Upper lobe of left lung (tissue), 6 donors: ENCODE data around the gene MACROD1. TPM values are rescaled to one million over a fixed set of nuclear protein-coding genes. Genes with fewer than 3 reads are reported as not detected.

Experiments used
- ATAC-seq, 2 donors: fragments of 200-7000 bp; cut with Tn5 transposase; one replicate each; pipeline ENCODE4 v1.9.1; 2022; ENCODE audit warnings: mild to moderate bottlenecking in 2 of 2, moderate library complexity in 2 of 2; ENCODE audit not compliant: low FRiP score in 2 of 2
- DNase-seq, 2 donors: peaks; one replicate each; pipeline ENCODE4 v3.0.0-alpha.2; 2019 to 2020
- H3K27ac ChIP-seq, 4 donors: fragments of 200-600 bp; sonication (generic); one replicate each; pipeline ENCODE4 v1.5.1; 2016 to 2019
- H3K27me3 ChIP-seq, 4 donors: fragments of 200-600 bp; sonication (generic); one replicate each; pipeline ENCODE4 v1.5.1; 2017 to 2019
- H3K36me3 ChIP-seq, 4 donors: fragments of 200-600 bp; sonication (generic); one replicate each; pipeline ENCODE4 v1.5.1; 2016 to 2019
- H3K4me1 ChIP-seq, 4 donors: fragments of 200-600 bp; sonication (generic); one replicate each; pipeline ENCODE4 v1.5.1; 2018 to 2019
- H3K4me3 ChIP-seq, 4 donors: fragments of 200-600 bp; sonication (generic); one replicate each; pipeline ENCODE4 v1.5.1; 2017 to 2019; ENCODE audit warnings: mild to moderate bottlenecking in 2 of 4, moderate library complexity in 1 of 4
- H3K9me3 ChIP-seq, 4 donors: fragments of 200-600 bp; sonication (generic); one replicate each; pipeline ENCODE4 v1.5.1; 2018 to 2019
- EP300 ChIP-seq, 4 donors: sonication (generic); formaldehyde crosslinking; IDR thresholded peaks; one replicate each; pipeline ENCODE4 v1.5.1; 2017; ENCODE audit warnings: antibody characterized with exemption in 4 of 4, control low read depth in 2 of 4
- POLR2A ChIP-seq, 4 donors: fragments of 450-650 bp; IDR thresholded peaks; one replicate each; pipeline ENCODE4 v1.5.1; 2016 to 2017; ENCODE audit warnings: antibody characterized with exemption in 4 of 4, mild to moderate bottlenecking in 2 of 4
- POLR2AphosphoS5 ChIP-seq, 2 donors: sonication (generic); formaldehyde crosslinking; IDR thresholded peaks; one replicate each; pipeline ENCODE4 v1.5.1; 2017; ENCODE audit warnings: antibody characterized with exemption in 2 of 2
- WGBS, 2 donors: methylation state at CpG; one replicate each; pipeline ENCODE4 v1.1.5; 2017 to 2018; 5-methylcytosine and 5-hydroxymethylcytosine counted together
- total RNA-seq, 6 donors: library from RNA; depleted of rRNA in 4 of 6; stranded (reverse); fragments of >200 nt in 4 of 6; gene quantifications; one replicate each; pipeline versions ENCODE4 v1.1.0 to v1.2.1, GENCODE V29; 2016 to 2021
- TF ChIP-seq, protein P1 (sequence below), 6 experiments: fragments of 450-650 bp in 4 of 6; fragments of 200-600 bp in 2 of 6; sonication (generic) in 2 of 6; IDR thresholded peaks; one replicate each; pipeline ENCODE4 v1.5.1; 2016 to 2019; ENCODE audit warnings: antibody characterized with exemption in 6 of 6
- donor health status: DM: no; HTN: no; CAD: no; lungs with moderate emphysema.
- donor health status: DM: no; HTN: yes; CAD: no; lungs with severe emphysema.

The MACROD1 gene
- total RNA-seq, 6 donors from 2014 or later = 16.7 to 59.7 (median 33.5) TPM

DNA sequence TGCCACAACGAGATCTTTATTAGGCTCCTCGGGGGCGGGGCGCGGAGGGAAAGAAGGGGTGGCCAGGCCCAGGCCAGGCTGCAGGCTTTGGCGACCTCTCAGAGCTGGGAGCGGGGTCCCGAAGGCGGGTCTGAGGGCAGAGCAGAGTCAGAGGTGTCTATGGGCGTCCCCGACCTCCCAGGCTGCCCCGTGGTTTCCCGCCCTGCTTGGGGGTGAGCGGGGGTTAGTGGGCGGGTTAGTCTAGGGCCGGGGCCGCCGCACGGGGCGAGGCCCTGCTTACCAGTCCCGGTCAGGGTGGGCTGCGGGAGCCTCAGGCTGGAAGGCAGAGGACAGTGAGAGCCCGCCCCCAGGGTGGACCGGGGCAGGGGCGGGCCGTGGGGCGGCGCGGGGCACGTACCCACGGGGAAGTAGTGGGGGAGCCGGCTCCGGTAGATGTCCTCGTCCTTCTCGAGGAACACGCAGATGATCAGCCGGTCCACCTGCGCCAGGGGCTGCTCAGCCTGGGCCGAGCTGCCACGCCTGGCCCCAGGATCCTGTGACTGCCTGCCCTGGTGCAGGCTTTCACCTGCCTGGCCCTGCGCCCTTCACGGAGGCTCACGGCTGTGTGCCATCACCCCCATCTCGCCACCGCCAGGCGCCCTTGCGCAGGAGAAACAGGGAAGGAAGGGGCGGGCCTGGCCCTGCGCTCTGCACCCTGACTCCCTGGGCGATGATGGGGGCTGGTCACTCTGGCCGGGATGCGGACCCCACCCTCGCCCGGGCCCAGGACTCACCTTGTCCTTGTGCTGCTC, 167.2 kb downstream of the MACROD1 start:
- Histone ChIP-seq H3K27me3 (no peaks in the 10 kb centered on the region), H3K4me3 (peak overlapping the region in 3 of 4 donors; percentile 16 to 48 (median 40)), H3K9me3 (no peaks in the 10 kb centered on the region), H3K4me1 (peaks cover 30 to 40% (median 33%) of the 10 kb centered on the region in 4 donors), H3K36me3 (peaks cover 6 to 53% (median 43%) of the 10 kb centered on the region in 4 donors), H3K27ac (no peak overlapping the region)
- DNase-seq (peak in 1 of 2 donors; percentile 86), ATAC-seq (no peak)
- WGBS, 2 donors = 82 to 84% methylated on average over 38 to 54 of the region's 54 CpGs
- TF ChIP-seq, protein P1, sequence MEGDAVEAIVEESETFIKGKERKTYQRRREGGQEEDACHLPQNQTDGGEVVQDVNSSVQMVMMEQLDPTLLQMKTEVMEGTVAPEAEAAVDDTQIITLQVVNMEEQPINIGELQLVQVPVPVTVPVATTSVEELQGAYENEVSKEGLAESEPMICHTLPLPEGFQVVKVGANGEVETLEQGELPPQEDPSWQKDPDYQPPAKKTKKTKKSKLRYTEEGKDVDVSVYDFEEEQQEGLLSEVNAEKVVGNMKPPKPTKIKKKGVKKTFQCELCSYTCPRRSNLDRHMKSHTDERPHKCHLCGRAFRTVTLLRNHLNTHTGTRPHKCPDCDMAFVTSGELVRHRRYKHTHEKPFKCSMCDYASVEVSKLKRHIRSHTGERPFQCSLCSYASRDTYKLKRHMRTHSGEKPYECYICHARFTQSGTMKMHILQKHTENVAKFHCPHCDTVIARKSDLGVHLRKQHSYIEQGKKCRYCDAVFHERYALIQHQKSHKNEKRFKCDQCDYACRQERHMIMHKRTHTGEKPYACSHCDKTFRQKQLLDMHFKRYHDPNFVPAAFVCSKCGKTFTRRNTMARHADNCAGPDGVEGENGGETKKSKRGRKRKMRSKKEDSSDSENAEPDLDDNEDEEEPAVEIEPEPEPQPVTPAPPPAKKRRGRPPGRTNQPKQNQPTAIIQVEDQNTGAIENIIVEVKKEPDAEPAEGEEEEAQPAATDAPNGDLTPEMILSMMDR (IDR thresholded peaks at IDR 0.05) = no peak

DNA sequence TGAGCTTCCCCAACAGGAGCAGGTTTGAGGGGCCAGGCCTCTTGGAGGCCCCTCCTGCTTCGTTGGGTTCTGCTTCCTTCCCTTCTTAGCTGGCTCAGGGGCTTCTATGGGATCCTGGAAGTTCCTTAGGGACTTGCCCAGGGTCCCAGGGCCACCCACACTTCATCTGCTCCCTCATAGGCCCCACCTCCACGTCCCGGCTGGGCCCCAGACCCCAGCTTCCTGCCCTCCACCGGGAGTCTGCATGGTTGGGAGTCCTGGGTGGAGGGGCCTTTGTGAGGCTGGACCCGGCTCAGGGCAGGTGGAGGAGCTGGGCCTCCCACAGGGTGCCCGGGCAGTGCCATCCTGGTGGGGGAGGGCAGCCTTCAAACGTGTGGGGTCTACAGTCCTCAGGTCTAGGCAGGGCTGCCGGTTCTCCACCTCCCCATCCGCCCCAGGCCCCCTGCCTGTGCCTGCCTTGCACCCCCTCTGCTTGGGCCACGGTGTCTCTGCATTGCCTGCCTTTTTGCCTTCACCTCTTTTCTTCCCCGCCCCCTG, 168.0 kb downstream of the MACROD1 start:
- Histone ChIP-seq H3K4me1 (peaks cover 30 to 40% (median 33%) of the 10 kb centered on the region in 4 donors), H3K9me3 (no peaks in the 10 kb centered on the region), H3K27me3 (no peaks in the 10 kb centered on the region), H3K27ac (no peak overlapping the region), H3K36me3 (peaks cover 6 to 61% (median 43%) of the 10 kb centered on the region in 4 donors), H3K4me3 (no peak overlapping the region)
- TF ChIP-seq, protein P1 (IDR thresholded peaks at IDR 0.05) = no peak
- TF ChIP-seq POLR2AphosphoS5 (IDR thresholded peaks at IDR 0.05) (no peak), POLR2A (IDR thresholded peaks at IDR 0.05) (no peak), EP300 (IDR thresholded peaks at IDR 0.05) (no peak)
- WGBS, 2 donors = 81 to 87% methylated on average over 6 to 11 of the region's 11 CpGs
- no peak for ATAC-seq
- peak in 1 of 2 donors; percentile 51 for DNase-seq

DNA sequence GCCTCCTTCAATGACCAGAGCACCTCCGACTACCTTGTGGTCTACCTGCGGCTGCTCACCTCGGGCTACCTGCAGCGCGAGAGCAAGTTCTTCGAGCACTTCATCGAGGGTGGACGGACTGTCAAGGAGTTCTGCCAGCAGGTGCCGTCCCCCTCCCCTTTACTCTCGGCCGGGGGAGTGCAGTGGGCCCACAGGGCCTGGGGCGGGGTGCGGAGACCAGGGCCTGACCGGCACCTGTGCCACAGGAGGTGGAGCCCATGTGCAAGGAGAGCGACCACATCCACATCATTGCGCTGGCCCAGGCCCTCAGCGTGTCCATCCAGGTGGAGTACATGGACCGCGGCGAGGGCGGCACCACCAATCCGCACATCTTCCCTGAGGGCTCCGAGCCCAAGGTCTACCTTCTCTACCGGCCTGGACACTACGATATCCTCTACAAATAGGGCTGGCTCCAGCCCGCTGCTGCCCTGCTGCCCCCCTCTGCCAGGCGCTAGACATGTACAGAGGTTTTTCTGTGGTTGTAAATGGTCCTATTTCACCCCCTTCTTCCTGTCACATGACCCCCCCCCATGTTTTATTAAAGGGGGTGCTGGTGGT, 168.7 kb downstream of the MACROD1 start:
- DNase-seq = peak in 1 of 2 donors; percentile 70

DNA sequence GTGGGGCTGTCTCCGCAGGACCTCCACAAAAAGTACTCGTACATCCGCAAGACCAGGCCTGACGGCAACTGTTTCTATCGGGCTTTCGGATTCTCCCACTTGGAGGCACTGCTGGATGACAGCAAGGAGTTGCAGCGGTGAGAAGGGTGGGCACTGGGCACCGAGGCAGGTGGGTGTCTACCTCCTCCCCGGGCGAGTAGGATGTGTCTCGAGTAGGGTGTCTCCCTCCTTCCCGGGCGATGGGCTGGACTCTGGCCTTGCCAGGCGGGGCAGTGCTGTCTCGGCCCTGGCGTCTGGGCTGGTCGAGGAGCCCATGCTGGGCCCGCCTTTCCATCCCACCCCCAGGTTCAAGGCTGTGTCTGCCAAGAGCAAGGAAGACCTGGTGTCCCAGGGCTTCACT, 169.4 kb downstream of the MACROD1 start:
- ATAC-seq = no peak
- Histone ChIP-seq H3K9me3 (no peaks in the 10 kb centered on the region), H3K4me1 (peaks cover 20 to 31% (median 26%) of the 10 kb centered on the region in 4 donors), H3K4me3 (no peak overlapping the region), H3K36me3 (peaks cover 6 to 73% (median 50%) of the 10 kb centered on the region in 4 donors), H3K27me3 (no peaks in the 10 kb centered on the region), H3K27ac (no peak overlapping the region)
- DNase-seq = peak in 1 of 2 donors; percentile 65
- 85 to 90% methylated on average over 4 to 12 of the region's 18 CpGs for WGBS, 2 donors
- no peak for TF ChIP-seq EP300 (IDR thresholded peaks at IDR 0.05)
- TF ChIP-seq, protein P1 (IDR thresholded peaks at IDR 0.05) = no peak
- TF ChIP-seq POLR2A (IDR thresholded peaks at IDR 0.05) = no peak
- no peak for TF ChIP-seq POLR2AphosphoS5 (IDR thresholded peaks at IDR 0.05)

More for the DNA sequence above, 168.7 kb downstream of the MACROD1 start:
- Histone ChIP-seq H3K4me1 (peaks cover 27 to 38% (median 32%) of the 10 kb centered on the region in 4 donors), H3K4me3 (no peak overlapping the region), H3K9me3 (no peaks in the 10 kb centered on the region), H3K27me3 (no peaks in the 10 kb centered on the region), H3K36me3 (peaks cover 6 to 67% (median 47%) of the 10 kb centered on the region in 4 donors), H3K27ac (no peak overlapping the region)
- 92 to 95% methylated on average over 17 to 27 of the region's 27 CpGs for WGBS, 2 donors
- TF ChIP-seq POLR2A (IDR thresholded peaks at IDR 0.05) (no peak), POLR2AphosphoS5 (IDR thresholded peaks at IDR 0.05) (no peak), EP300 (IDR thresholded peaks at IDR 0.05) (no peak)
- TF ChIP-seq, protein P1 (IDR thresholded peaks at IDR 0.05) = no peak
- ATAC-seq = no peak
